Caco-2 (cell line): ENCODE data around the gene CH25H. TPM values are rescaled to one million over a fixed set of nuclear protein-coding genes. Genes with fewer than 3 reads are reported as not detected.
"Not testable (repeated sequence)": the region's sequence is repeated elsewhere in the genome, so short reads cannot be mapped to it uniquely, and the experiment has no call there.

Experiments used
- Bru-seq: library from RNA; stranded (reverse); fragments of 400-500 nt; gene quantifications from one replicate; lab custom pipeline; 2021; lab: Mats Ljungman, UMichigan
- BruChase-seq, 2 experiments: library from RNA; stranded (reverse); fragments of 400-500 nt; gene quantifications; one replicate each; lab custom pipeline; 2021; lab: Mats Ljungman, UMichigan
- BruUV-seq: library from RNA; stranded (reverse); fragments of 400-500 nt; replicated peaks from 2 replicates; lab custom pipeline; 2021; lab: Mats Ljungman, UMichigan
- CTCF ChIA-PET: fragments of 300-600 bp; sonication (Branson Sonifier 250); formaldehyde crosslinking; loops from one replicate; lab custom pipeline; 2022; ENCODE audit warnings: antibody characterized with exemption; lab: Charles Lee
- POLR2A ChIA-PET: fragments of 300-600 bp; sonication (Branson Sonifier 250); formaldehyde crosslinking; loops from one replicate; lab custom pipeline; 2022; ENCODE audit warnings: antibody characterized with exemption; lab: Charles Lee
- DNase-seq, 2 experiments: peaks; one replicate each; pipeline versions ENCODE4 v3.0.0 to v3.0.0-alpha.2; 2020 to 2022
- H3K27me3 ChIP-seq: replicated peaks from 2 replicates; pipeline ENCODE4 v1.6.0; 2011; ENCODE audit warnings: low read length; ENCODE audit not compliant: control insufficient read depth, insufficient read depth
- H3K36me3 ChIP-seq: 2 replicates; pipeline ENCODE4 v1.5.1; 2011; ENCODE audit warnings: low read length; ENCODE audit not compliant: control insufficient read depth, insufficient read depth
- H3K4me1 ChIP-seq: fragments of 250-450 bp; sonication (Bioruptor Pico); 2 replicates; pipeline ENCODE4 v1.5.1; 2020; ENCODE audit warnings: mild to moderate bottlenecking
- H3K4me3 ChIP-seq: 2 replicates; pipeline ENCODE4 v1.5.1; 2011; ENCODE audit warnings: low read depth, mild to moderate bottlenecking, control low read depth, low read length
- H3K9me3 ChIP-seq: fragments of 250-450 bp; sonication (Bioruptor Pico); 2 replicates; pipeline ENCODE4 v1.5.1; 2020; ENCODE audit warnings: mild to moderate bottlenecking, moderate library complexity
- H3K27ac Mint-ChIP-seq: one replicate; pipeline ENCODE4 v1.8.0; 2022; ENCODE audit warnings: mixed read lengths; ENCODE audit not compliant: unreplicated experiment
- H3K27me3 Mint-ChIP-seq: one replicate; pipeline ENCODE4 v1.8.0; 2022; ENCODE audit warnings: mixed read lengths; ENCODE audit not compliant: insufficient read depth, unreplicated experiment
- H3K36me3 Mint-ChIP-seq: one replicate; pipeline ENCODE4 v1.8.0; 2022; ENCODE audit warnings: mild to moderate bottlenecking, mixed read lengths; ENCODE audit not compliant: insufficient read depth, unreplicated experiment
- H3K4me1 Mint-ChIP-seq: one replicate; pipeline ENCODE4 v1.8.0; 2022; ENCODE audit warnings: low read depth, mixed read lengths; ENCODE audit not compliant: unreplicated experiment
- H3K4me3 Mint-ChIP-seq: one replicate; pipeline ENCODE4 v1.8.0; 2022; ENCODE audit warnings: mild to moderate bottlenecking, moderate library complexity, mixed read lengths; ENCODE audit not compliant: unreplicated experiment
- H3K9me3 Mint-ChIP-seq: one replicate; pipeline ENCODE4 v1.8.0; 2022; ENCODE audit warnings: mixed read lengths; ENCODE audit not compliant: unreplicated experiment
- intact Hi-C: fragments of 100-400 bp; cut with micrococcal nuclease; formaldehyde crosslinking; loops from one replicate; pipeline ENCODE4 v1.10.0; 2022; ENCODE audit not compliant: unreplicated experiment
- long read RNA-seq: library from polyadenylated mRNA; stranded (forward); transcript quantifications from one replicate; pipeline ENCODE4 v2.0.0, GENCODE V29; 2022
- total RNA-seq: library from RNA; stranded (reverse); gene quantifications from 2 replicates; pipeline ENCODE4 v1.2.3, GENCODE V29; 2022
- TF ChIP-seq, protein P1 (sequence below), 2 experiments: fragments of 200-600 bp in 1 of 2; IDR thresholded peaks; 1 replicate in 1 of 2; 2 replicates in 1 of 2; pipeline versions ENCODE4 v1.5.1 to v1.8.0; 2011 to 2022; ENCODE audit warnings: antibody characterized with exemption in 1 of 2, control low read depth in 1 of 2, inconsistent platforms in 1 of 2, low read depth in 1 of 2, low read length in 1 of 2, mild to moderate bottlenecking in 1 of 2, moderate library complexity in 1 of 2; ENCODE audit not compliant: insufficient read depth in 1 of 2, severe bottlenecking in 1 of 2, unreplicated experiment in 1 of 2

The CH25H gene, protein sequence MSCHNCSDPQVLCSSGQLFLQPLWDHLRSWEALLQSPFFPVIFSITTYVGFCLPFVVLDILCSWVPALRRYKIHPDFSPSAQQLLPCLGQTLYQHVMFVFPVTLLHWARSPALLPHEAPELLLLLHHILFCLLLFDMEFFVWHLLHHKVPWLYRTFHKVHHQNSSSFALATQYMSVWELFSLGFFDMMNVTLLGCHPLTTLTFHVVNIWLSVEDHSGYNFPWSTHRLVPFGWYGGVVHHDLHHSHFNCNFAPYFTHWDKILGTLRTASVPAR
- not detected in 2 replicates for total RNA-seq
- not detected for Bru-seq, nascent RNA
- not detected for BruChase-seq, experiment 1, labeled RNA remaining after a 2-hour chase
- not detected for BruChase-seq, experiment 2, labeled RNA remaining after a 6-hour chase
- long read RNA-seq = 0 reads

DNA sequence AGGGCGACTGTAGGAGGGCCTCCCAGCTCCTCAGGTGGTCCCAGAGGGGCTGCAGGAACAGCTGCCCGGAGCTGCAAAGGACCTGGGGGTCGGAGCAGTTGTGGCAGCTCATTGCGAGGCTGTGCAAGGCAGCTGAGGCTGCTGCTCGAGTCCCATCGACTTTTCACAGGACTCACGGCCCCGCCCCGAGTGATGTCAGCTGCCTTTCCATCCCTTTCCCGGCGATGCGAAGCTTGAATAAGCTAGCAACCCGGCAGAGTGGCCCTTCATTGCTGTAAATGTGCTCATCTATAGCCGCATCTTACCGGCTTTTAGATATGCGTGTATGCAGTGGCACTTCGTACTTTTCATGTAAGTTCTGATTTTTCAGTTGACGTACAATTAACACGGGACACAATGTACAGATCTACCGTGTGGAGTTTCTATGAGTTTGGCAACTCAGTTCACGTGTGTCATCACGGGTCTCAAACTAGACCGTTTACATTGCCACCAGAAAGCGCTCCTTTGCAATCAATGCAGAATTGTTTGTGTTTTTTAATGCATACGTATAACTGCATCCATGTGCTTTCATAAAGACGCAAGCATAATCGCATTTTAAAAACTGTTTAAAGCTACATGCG is at the start of gene CH25H:
CH25H (minus strand) TSS at position 137 of the 620 bp plus-strand sequence; CDS start at position 112, 25 bp downstream.
- TF ChIP-seq, protein P1, sequence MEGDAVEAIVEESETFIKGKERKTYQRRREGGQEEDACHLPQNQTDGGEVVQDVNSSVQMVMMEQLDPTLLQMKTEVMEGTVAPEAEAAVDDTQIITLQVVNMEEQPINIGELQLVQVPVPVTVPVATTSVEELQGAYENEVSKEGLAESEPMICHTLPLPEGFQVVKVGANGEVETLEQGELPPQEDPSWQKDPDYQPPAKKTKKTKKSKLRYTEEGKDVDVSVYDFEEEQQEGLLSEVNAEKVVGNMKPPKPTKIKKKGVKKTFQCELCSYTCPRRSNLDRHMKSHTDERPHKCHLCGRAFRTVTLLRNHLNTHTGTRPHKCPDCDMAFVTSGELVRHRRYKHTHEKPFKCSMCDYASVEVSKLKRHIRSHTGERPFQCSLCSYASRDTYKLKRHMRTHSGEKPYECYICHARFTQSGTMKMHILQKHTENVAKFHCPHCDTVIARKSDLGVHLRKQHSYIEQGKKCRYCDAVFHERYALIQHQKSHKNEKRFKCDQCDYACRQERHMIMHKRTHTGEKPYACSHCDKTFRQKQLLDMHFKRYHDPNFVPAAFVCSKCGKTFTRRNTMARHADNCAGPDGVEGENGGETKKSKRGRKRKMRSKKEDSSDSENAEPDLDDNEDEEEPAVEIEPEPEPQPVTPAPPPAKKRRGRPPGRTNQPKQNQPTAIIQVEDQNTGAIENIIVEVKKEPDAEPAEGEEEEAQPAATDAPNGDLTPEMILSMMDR (IDR thresholded peaks at IDR 0.05; ENCODE audit: insufficient read depth in 1 of 2, low read depth in 1 of 2, low read length in 1 of 2, severe bottlenecking in 1 of 2, unreplicated experiment in 1 of 2) = no peak
- BruUV-seq = no TSS peak

DNA sequence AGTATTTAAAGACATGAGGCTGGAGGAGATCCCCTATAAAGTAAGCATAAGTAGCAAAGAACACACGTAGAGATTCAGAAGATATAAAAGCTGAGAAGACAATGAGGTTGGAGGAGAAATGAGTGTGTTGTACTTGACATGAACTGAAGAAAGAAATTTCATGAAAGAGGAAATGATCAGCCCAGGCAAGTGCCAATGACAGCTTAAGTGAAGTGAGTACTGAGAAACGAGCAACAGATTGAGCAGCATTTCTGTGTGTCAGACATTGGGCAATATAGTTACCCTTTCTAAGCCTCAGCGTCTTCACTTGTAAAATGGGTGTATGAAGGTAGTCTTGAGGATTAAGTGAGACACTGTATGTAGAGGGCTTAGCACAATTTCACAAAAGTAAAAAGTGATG is 49.2 kb upstream of the CH25H start:
- Mint-ChIP-seq H3K27ac (no peak overlapping the region), H3K4me3 (no peak overlapping the region), H3K4me1 (no peaks in the 10 kb centered on the region), H3K36me3 (no peaks in the 10 kb centered on the region), H3K9me3 (peaks cover 13% of the 10 kb centered on the region), H3K27me3 (no peaks in the 10 kb centered on the region)
- CTCF ChIA-PET = no interaction called here
- H3K9me3 ChIP-seq = peaks cover 10% of the 10 kb centered on the region; the same call in 1 of the 2 replicates
- DNase-seq = no peak
- no peaks in the 10 kb centered on the region for H3K27me3 ChIP-seq
- no TSS peak for BruUV-seq
- POLR2A ChIA-PET = interaction anchor here (0.5 kb wide), 1 partner anchor 136 kb away, joined by 3 read pairs; the partner anchor contains the start of gene IFIT1
- TF ChIP-seq, protein P1 (IDR thresholded peaks at IDR 0.05; ENCODE audit: insufficient read depth in 1 of 2, low read depth in 1 of 2, low read length in 1 of 2, severe bottlenecking in 1 of 2, unreplicated experiment in 1 of 2) = no peak
- peaks cover 13% of the 10 kb centered on the region for H3K4me1 ChIP-seq
- intact Hi-C loops = loop anchor here (10.0 kb wide), 1 partner anchor 448 kb away; the partner anchor contains the start of gene KIF20B
- no peak overlapping the region for H3K4me3 ChIP-seq
- H3K36me3 ChIP-seq = no peaks in the 10 kb centered on the region; the same call in 1 of the 2 replicates

More for the DNA sequence above, at the start of gene CH25H:
- peaks cover 20% of the 10 kb centered on the region for H3K27me3 ChIP-seq
- peaks cover 20% of the 10 kb centered on the region for H3K4me1 ChIP-seq
- no peak within 1 kb of the TSS for H3K27ac Mint-ChIP-seq
- H3K9me3 Mint-ChIP-seq = no peaks in the 10 kb centered on the region
- peaks cover 7% of the 10 kb centered on the region for H3K4me1 Mint-ChIP-seq
- POLR2A ChIA-PET = no interaction called here
- H3K9me3 ChIP-seq = no peaks in the 10 kb centered on the region
- H3K4me3 ChIP-seq = 0 out of 2 replicates have a peak within 1 kb of the TSS, but pooled peaks have one; percentile 7
- peak; percentile 34 to 41 for DNase-seq
- H3K27me3 Mint-ChIP-seq = peaks cover 28% of the 10 kb centered on the region
- CTCF ChIA-PET = interaction anchor here (0.6 to 1.3 kb wide), 3 partner anchors 11 to 1704 kb away, joined by 3 to 4 read pairs (median 4); no protein-coding TSS in a partner anchor
- no peaks in the 10 kb centered on the region for H3K36me3 Mint-ChIP-seq
- H3K36me3 ChIP-seq = no peaks in the 10 kb centered on the region
- intact Hi-C loops = no loop called here
- H3K4me3 Mint-ChIP-seq = peak within 1 kb of the TSS; percentile 67

DNA sequence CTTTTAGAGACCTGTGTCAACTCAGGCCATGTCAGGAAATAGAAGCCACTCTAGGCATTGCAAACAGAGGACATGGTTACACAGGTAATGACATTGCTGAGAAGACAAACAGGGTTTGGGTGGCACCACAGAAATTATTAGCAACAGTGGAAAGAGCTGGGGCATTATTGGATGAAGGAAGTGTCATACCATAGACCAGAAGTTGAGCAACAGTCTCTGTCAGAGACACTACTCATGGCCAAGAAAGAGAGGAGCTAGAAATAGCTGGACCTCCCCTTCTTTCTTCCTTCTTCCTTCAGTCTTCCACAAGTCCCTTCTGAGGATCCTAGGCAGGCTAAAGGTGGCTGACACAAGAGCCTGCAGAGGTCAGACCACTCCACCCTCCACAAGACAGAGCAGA is 48.7 kb upstream of the CH25H start:
- TF ChIP-seq, protein P1 (IDR thresholded peaks at IDR 0.05; ENCODE audit: insufficient read depth in 1 of 2, low read depth in 1 of 2, low read length in 1 of 2, severe bottlenecking in 1 of 2, unreplicated experiment in 1 of 2) = no peak
- intact Hi-C loops = loop anchor here (10.0 kb wide), 1 partner anchor 449 kb away; the partner anchor contains the start of gene KIF20B
- ChIA-PET POLR2A (interaction anchor here (0.5 kb wide), 1 partner anchor 137 kb away, joined by 3 read pairs; the partner anchor contains the start of gene IFIT1), CTCF (no interaction called here)
- Mint-ChIP-seq H3K36me3 (no peaks in the 10 kb centered on the region), H3K27ac (no peak overlapping the region), H3K4me3 (no peak overlapping the region), H3K4me1 (no peaks in the 10 kb centered on the region), H3K9me3 (peaks cover 13% of the 10 kb centered on the region), H3K27me3 (no peaks in the 10 kb centered on the region)
- no peaks in the 10 kb centered on the region for H3K27me3 ChIP-seq
- no peak for DNase-seq
- no TSS peak for BruUV-seq
- H3K9me3 ChIP-seq = peaks cover 10% of the 10 kb centered on the region; the same call in 1 of the 2 replicates
- peaks cover 8% of the 10 kb centered on the region for H3K4me1 ChIP-seq
- no peak overlapping the region for H3K4me3 ChIP-seq
- H3K36me3 ChIP-seq = no peaks in the 10 kb centered on the region; the same call in 1 of the 2 replicates

DNA sequence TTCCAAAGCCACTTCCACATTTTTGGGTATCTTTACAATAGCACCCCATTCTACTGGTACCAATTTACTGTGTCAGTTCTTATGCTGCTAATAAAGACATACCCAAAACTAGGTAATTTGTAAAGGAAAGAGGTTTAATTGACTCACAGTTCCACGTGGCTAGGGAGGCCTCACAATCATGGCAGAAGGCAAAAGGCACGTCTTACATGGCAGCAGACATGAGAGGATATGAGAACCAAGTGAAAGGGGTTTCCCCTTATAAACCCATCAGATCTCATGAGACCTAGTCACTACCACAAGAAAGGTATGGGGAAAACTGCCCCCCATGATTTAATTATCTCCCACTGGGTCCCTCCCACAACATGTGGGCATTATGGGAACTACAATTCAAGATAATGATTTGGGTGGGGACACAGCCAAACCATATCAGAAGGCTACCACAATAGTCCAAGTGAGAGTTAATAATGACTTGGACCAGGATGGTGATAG is 48.0 kb upstream of the CH25H start:
- H3K4me1 Mint-ChIP-seq, H3K4me1 ChIP-seq, CTCF ChIA-PET, H3K27me3 Mint-ChIP-seq, H3K27ac Mint-ChIP-seq, H3K36me3 Mint-ChIP-seq, POLR2A ChIA-PET, H3K36me3 ChIP-seq, DNase-seq, H3K4me3 Mint-ChIP-seq, H3K27me3 ChIP-seq, H3K4me3 ChIP-seq, BruUV-seq: not testable (repeated sequence)
- H3K9me3 Mint-ChIP-seq = peaks cover 13% of the 10 kb centered on the region
- intact Hi-C loops = loop anchor here (10.0 kb wide), 1 partner anchor 450 kb away; the partner anchor contains the start of gene KIF20B
- peaks cover 10% of the 10 kb centered on the region; the same call in 1 of the 2 replicates for H3K9me3 ChIP-seq
